ENCODE data around the gene OR2T1.
"Not testable (repeated sequence)": the region's sequence is repeated elsewhere in the genome, so short reads cannot be mapped to it uniquely, and the experiment has no call there.

The OR2T1 gene

GRCh38 chr1:248421384-248421783 lies 18.5 kb downstream of the OR2T1 start:
- Mint-ChIP-seq H3K9me3 (peaks cover 3% of the 10 kb centered on the region), H3K4me1 (peaks cover 4% of the 10 kb centered on the region), H3K36me3 (no peaks in the 10 kb centered on the region), H3K4me3 (no peak overlapping the region), H3K27me3 (no peaks in the 10 kb centered on the region), H3K27ac (no peak overlapping the region)
- ATAC-seq = no peak

- ATAC-seq = peak; percentile 42
- peak overlapping the region; percentile 72 for H3K27ac Mint-ChIP-seq
- H3K4me3 Mint-ChIP-seq, H3K36me3 Mint-ChIP-seq, H3K27me3 Mint-ChIP-seq, H3K9me3 Mint-ChIP-seq: not testable (repeated sequence)
- peaks cover 30% of the 10 kb centered on the region for H3K4me1 Mint-ChIP-seq
These were observed 24.8 kb downstream of the OR2T1 start for GRCh38 chr1:248427526-248428191.

GRCh38 chr1:248428192-248428533 lies 25.3 kb downstream of the OR2T1 start:
- peak; percentile 92 for ATAC-seq
- Mint-ChIP-seq H3K4me1 (peaks cover 32% of the 10 kb centered on the region), H3K27ac (peak overlapping the region; percentile 72), H3K4me3 (peak overlapping the region; percentile 31)
- H3K9me3 Mint-ChIP-seq, H3K27me3 Mint-ChIP-seq, H3K36me3 Mint-ChIP-seq: not testable (repeated sequence)

- Mint-ChIP-seq H3K4me1 (peaks cover 47% of the 10 kb centered on the region), H3K27ac (peak overlapping the region; percentile 87), H3K4me3 (peak overlapping the region; percentile 51)
- ATAC-seq, H3K36me3 Mint-ChIP-seq, H3K9me3 Mint-ChIP-seq, H3K27me3 Mint-ChIP-seq: not testable (repeated sequence)
These were observed 28.8 kb downstream of the OR2T1 start for GRCh38 chr1:248431683-248432082.

- not testable (repeated sequence) for H3K9me3 Mint-ChIP-seq, H3K27me3 Mint-ChIP-seq, H3K36me3 Mint-ChIP-seq
- ATAC-seq = peak; percentile 72
- Mint-ChIP-seq H3K27ac (peak overlapping the region; percentile 87), H3K4me1 (peaks cover 47% of the 10 kb centered on the region), H3K4me3 (peak overlapping the region; percentile 51)
These were observed 29.4 kb downstream of the OR2T1 start for GRCh38 chr1:248432201-248432600.

- not testable (repeated sequence) for ATAC-seq, H3K27me3 Mint-ChIP-seq, H3K36me3 Mint-ChIP-seq, H3K27ac Mint-ChIP-seq, H3K9me3 Mint-ChIP-seq, H3K4me3 Mint-ChIP-seq
- peaks cover 34% of the 10 kb centered on the region for H3K4me1 Mint-ChIP-seq
These were observed 31.1 kb downstream of the OR2T1 start for GRCh38 chr1:248433811-248434415.

GRCh38 chr1:248434913-248435312 lies 32.1 kb downstream of the OR2T1 start:
- H3K9me3 Mint-ChIP-seq, H3K4me3 Mint-ChIP-seq, H3K27ac Mint-ChIP-seq, H3K36me3 Mint-ChIP-seq, H3K27me3 Mint-ChIP-seq: not testable (repeated sequence)
- peak; percentile 73 for ATAC-seq
- H3K4me1 Mint-ChIP-seq = peaks cover 28% of the 10 kb centered on the region

- H3K27me3 Mint-ChIP-seq, H3K27ac Mint-ChIP-seq, H3K4me3 Mint-ChIP-seq, H3K9me3 Mint-ChIP-seq, ATAC-seq, H3K36me3 Mint-ChIP-seq: not testable (repeated sequence)
- peaks cover 28% of the 10 kb centered on the region for H3K4me1 Mint-ChIP-seq
These were observed 33.5 kb downstream of the OR2T1 start for GRCh38 chr1:248436303-248436702.

GRCh38 chr1:248438668-248439067 lies 35.8 kb downstream of the OR2T1 start:
- H3K27me3 Mint-ChIP-seq, H3K4me3 Mint-ChIP-seq, ATAC-seq, H3K9me3 Mint-ChIP-seq, H3K27ac Mint-ChIP-seq, H3K36me3 Mint-ChIP-seq: not testable (repeated sequence)
- peaks cover 15% of the 10 kb centered on the region for H3K4me1 Mint-ChIP-seq

- ATAC-seq = peak; percentile 22
- not testable (repeated sequence) for H3K27me3 Mint-ChIP-seq, H3K9me3 Mint-ChIP-seq, H3K36me3 Mint-ChIP-seq, H3K4me3 Mint-ChIP-seq, H3K27ac Mint-ChIP-seq
- H3K4me1 Mint-ChIP-seq = peaks cover 15% of the 10 kb centered on the region
These were observed 36.4 kb downstream of the OR2T1 start for GRCh38 chr1:248439283-248439682.

- peaks cover 27% of the 10 kb centered on the region for H3K4me1 Mint-ChIP-seq
- H3K9me3 Mint-ChIP-seq = not testable (repeated sequence)
These were observed 39.8 kb downstream of the OR2T1 start for GRCh38 chr1:248442500-248443277.

GRCh38 chr1:248444603-248445002 lies 41.8 kb downstream of the OR2T1 start:
- H3K4me3 Mint-ChIP-seq, H3K9me3 Mint-ChIP-seq, ATAC-seq, H3K36me3 Mint-ChIP-seq, H3K27me3 Mint-ChIP-seq: not testable (repeated sequence)
- Mint-ChIP-seq H3K27ac (peak overlapping the region; percentile 62), H3K4me1 (peaks cover 28% of the 10 kb centered on the region)

More at GRCh38 chr1:248442500-248443277, 39.8 kb downstream of the OR2T1 start:
- H3K27me3 Mint-ChIP-seq, H3K36me3 Mint-ChIP-seq, H3K27ac Mint-ChIP-seq, H3K4me3 Mint-ChIP-seq, ATAC-seq: not testable (repeated sequence)

GRCh38 chr1:248445399-248445798 lies 42.6 kb downstream of the OR2T1 start, which contains the start of gene OR2T2:
Gene OR2T2, plus strand, starts transcription at chr1:248445637. Its CDS starts 7,161 bp downstream, at chr1:248452798.
- not testable (repeated sequence) for ATAC-seq, H3K4me3 Mint-ChIP-seq, H3K36me3 Mint-ChIP-seq, H3K27me3 Mint-ChIP-seq, H3K9me3 Mint-ChIP-seq
- peaks cover 36% of the 10 kb centered on the region for H3K4me1 Mint-ChIP-seq
- H3K27ac Mint-ChIP-seq = peak within 1 kb of the TSS; percentile 73

GRCh38 chr1:248448409-248449074 lies 45.7 kb downstream of the OR2T1 start:
- H3K9me3 Mint-ChIP-seq, H3K36me3 Mint-ChIP-seq, H3K4me3 Mint-ChIP-seq, H3K27me3 Mint-ChIP-seq, H3K27ac Mint-ChIP-seq: not testable (repeated sequence)
- ATAC-seq = peak; percentile 88
- peaks cover 43% of the 10 kb centered on the region for H3K4me1 Mint-ChIP-seq

- Mint-ChIP-seq H3K27ac (peak overlapping the region; percentile 79), H3K4me3 (peak overlapping the region; percentile 56), H3K4me1 (peaks cover 37% of the 10 kb centered on the region)
- ATAC-seq, H3K36me3 Mint-ChIP-seq, H3K9me3 Mint-ChIP-seq, H3K27me3 Mint-ChIP-seq: not testable (repeated sequence)
These were observed 47.1 kb downstream of the OR2T1 start for GRCh38 chr1:248449821-248450465.

Data from stimulated activated memory B cell treated with anti-CD40 and anti-IgM and Interleukin-4, amounts not matched to agents 10 μg/mL and 1 μg/mL and 100 μg/mL, for 72 hours (primary cell).